GM12878 (cell line): ENCODE results near the gene MEGF9. TPM values are rescaled to one million over a fixed set of nuclear protein-coding genes. Genes with fewer than 3 reads are reported as not detected.

Source experiments
- ATAC-seq: fragments of 200-7000 bp; cut with Tn5 transposase; 3 replicates; pipeline ENCODE4 v1.9.1; 2020; ENCODE audit warnings: mild to moderate bottlenecking, moderate library complexity
- BruUV-seq: library from RNA; stranded (reverse); fragments of 400-500 nt; replicated peaks from 2 replicates; lab custom pipeline; 2021; lab: Mats Ljungman, UMichigan
- CTCF ChIA-PET: fragments of 300-600 bp; sonication (Branson Sonifier 250); formaldehyde crosslinking; extraction: SDS; loops from one replicate; lab custom pipeline; 2021; ENCODE audit warnings: inconsistent platforms; lab: Yijun Ruan, JAX
- POLR2A ChIA-PET: fragments of 350-600 bp; formaldehyde crosslinking; extraction: SDS; loops from one replicate; lab custom pipeline; 2021; ENCODE audit warnings: inconsistent platforms; lab: Charles Lee
- RAD21 ChIA-PET: fragments of 300-600 bp; sonication (Branson Sonifier 250); formaldehyde crosslinking; loops from one replicate; lab custom pipeline; 2023; ENCODE audit warnings: antibody characterized with exemption; ENCODE audit not compliant: unreplicated experiment; lab: Charles Lee
- SMC1A ChIA-PET: fragments of 300-600 bp; sonication (Branson Sonifier 250); formaldehyde crosslinking; loops from one replicate; lab custom pipeline; 2023; ENCODE audit not compliant: unreplicated experiment, uncharacterized antibody; lab: Charles Lee
- DNase-seq: peaks from one replicate; pipeline ENCODE4 v3.0.0-alpha.2; 2011; ENCODE audit warnings: low read depth, low spot score
- FAIRE-seq: peaks from 3 replicates; lab custom pipeline; 2011; peaks lifted over from hg19 to GRCh38; lab: Jason Lieb, UNC
- H2AFZ ChIP-seq: 2 replicates; pipeline ENCODE4 v1.6.0; 2011; ENCODE audit warnings: low read depth, low read length, control low read depth; ENCODE audit not compliant: control insufficient read depth
- H3K27ac ChIP-seq: 2 replicates; pipeline ENCODE4 v1.5.1; 2011; ENCODE audit warnings: control low read depth; ENCODE audit not compliant: control insufficient read depth, insufficient read depth
- H3K27me3 ChIP-seq, 2 experiments: replicated peaks in 1 of 2; 2 replicates each; pipeline versions ENCODE4 v1.6.0 to v1.6.1; 2011; ENCODE audit warnings: low read length in 1 of 2; ENCODE audit not compliant: control insufficient read depth in 2 of 2, insufficient read depth in 2 of 2
- H3K36me3 ChIP-seq, 2 experiments: 2 replicates each; pipeline ENCODE4 v1.5.1; 2011; ENCODE audit warnings: low read length in 1 of 2; ENCODE audit not compliant: control insufficient read depth in 2 of 2, insufficient read depth in 2 of 2
- H3K4me1 ChIP-seq: 2 replicates; pipeline ENCODE4 v1.6.1; 2011; ENCODE audit warnings: mild to moderate bottlenecking, low read length, moderate library complexity, mixed read lengths; ENCODE audit not compliant: control insufficient read depth, insufficient read depth
- H3K4me2 ChIP-seq: 2 replicates; pipeline ENCODE4 v1.6.0; 2011; ENCODE audit warnings: control low read depth; ENCODE audit not compliant: control insufficient read depth, insufficient read depth
- H3K4me3 ChIP-seq: fragments of 200-600 bp; sonication (generic); 2 replicates; pipeline ENCODE4 v1.5.1; 2016
- H3K79me2 ChIP-seq: 2 replicates; pipeline ENCODE4 v1.6.0; 2011; ENCODE audit warnings: low read length; ENCODE audit not compliant: control insufficient read depth, insufficient read depth
- H3K9ac ChIP-seq: 2 replicates; pipeline ENCODE4 v1.8.0; 2011; ENCODE audit warnings: low read length, control low read depth, mixed read lengths; ENCODE audit not compliant: control insufficient read depth, insufficient read depth
- H3K9me3 ChIP-seq: replicated peaks from 3 replicates; pipeline ENCODE4 v1.5.1; 2011; ENCODE audit warnings: mild to moderate bottlenecking, low read length; ENCODE audit not compliant: control insufficient read depth, insufficient read depth
- H4K20me1 ChIP-seq: 2 replicates; pipeline ENCODE4 v1.6.0; 2011; ENCODE audit not compliant: control insufficient read depth, insufficient read depth
- ATF7 ChIP-seq: fragments of 450-650 bp; IDR thresholded peaks from 2 replicates; pipeline ENCODE4 v1.6.1; 2016; ENCODE audit warnings: low read depth, mild to moderate bottlenecking
- DPF2 ChIP-seq: fragments of 450-650 bp; IDR thresholded peaks from 2 replicates; pipeline ENCODE4 v1.6.1; 2017; ENCODE audit warnings: mild to moderate bottlenecking
- RCOR1 ChIP-seq: conservative IDR thresholded peaks from 2 replicates; pipeline ENCODE4 v1.6.1; 2012; ENCODE audit warnings: low read depth, low read length, improper control_type of control experiment
- SUPT20H ChIP-seq: IDR thresholded peaks from 2 replicates; pipeline ENCODE4 v1.6.1; 2011; ENCODE audit warnings: low read depth, mild to moderate bottlenecking, low read length, moderate library complexity, borderline replicate concordance; ENCODE audit not compliant: control insufficient read depth
- TCF12 ChIP-seq: IDR thresholded peaks from 2 replicates; pipeline ENCODE4 v1.6.1; 2011; ENCODE audit warnings: low read depth, mild to moderate bottlenecking, low read length
- ZNF592 ChIP-seq: fragments of 450-650 bp; IDR thresholded peaks from 2 replicates; pipeline ENCODE4 v1.6.1; 2017; ENCODE audit warnings: mild to moderate bottlenecking, moderate library complexity
- WGBS: methylation state at CpG from one replicate; pipeline ENCODE4 v1.1.6; 2016; ENCODE audit warnings: low lambda C conversion rate; ENCODE audit not compliant: insufficient replicate concordance, insufficient coverage; ENCODE audit errors: missing lambda C conversion rate; 5-methylcytosine and 5-hydroxymethylcytosine counted together
- in situ Hi-C: fragments of 300-500 bp; cut with MboI; formaldehyde crosslinking; loops from 9 replicates; pipeline ENCODE4 v1.14.3; 2018; ENCODE audit warnings: mixed read lengths
- intact Hi-C: fragments of 100-400 bp; cut with micrococcal nuclease; formaldehyde crosslinking; loops from one replicate; pipeline ENCODE4 v1.14.2; 2022; ENCODE audit not compliant: unreplicated experiment
- polyA plus RNA-seq, 11 experiments: library from polyadenylated mRNA; depleted of rRNA in 4 of 11; unstranded in 6 of 11; stranded (reverse) in 5 of 11; fragments of >200 nt; fragmentation: Nextera tagmentation in 4 of 11; fragmentation: Illumina TruSeq in 1 of 11; extraction: Ambion mirVana in 4 of 11; extraction: Trizol in 1 of 11; gene quantifications; 1 replicate in 1 of 11; 2 replicates in 10 of 11; pipeline versions ENCODE4 v1.2.1 to v1.2.3, GENCODE V29; 2011 to 2016; ENCODE audit warnings: inconsistent platforms in 2 of 11, missing spikeins in 2 of 11, low read depth in 1 of 11
- total RNA-seq, 4 experiments: library from RNA; depleted of rRNA in 3 of 4; stranded (reverse); fragments of >200 nt in 3 of 4; fragmentation: Illumina TruSeq in 1 of 4; extraction: Trizol in 1 of 4; gene quantifications; 2 replicates each; pipeline versions ENCODE4 v1.2.1 to v1.2.3, GENCODE V29; 2013 to 2021

MEGF9 gene
- total and polyA plus RNA-seq, 10 of the 15 experiments (the other 5 are each of a cell fraction or from before 2014, with no cell fraction given): 0.71 to 5.1 (median 2.6) TPM

DNA sequence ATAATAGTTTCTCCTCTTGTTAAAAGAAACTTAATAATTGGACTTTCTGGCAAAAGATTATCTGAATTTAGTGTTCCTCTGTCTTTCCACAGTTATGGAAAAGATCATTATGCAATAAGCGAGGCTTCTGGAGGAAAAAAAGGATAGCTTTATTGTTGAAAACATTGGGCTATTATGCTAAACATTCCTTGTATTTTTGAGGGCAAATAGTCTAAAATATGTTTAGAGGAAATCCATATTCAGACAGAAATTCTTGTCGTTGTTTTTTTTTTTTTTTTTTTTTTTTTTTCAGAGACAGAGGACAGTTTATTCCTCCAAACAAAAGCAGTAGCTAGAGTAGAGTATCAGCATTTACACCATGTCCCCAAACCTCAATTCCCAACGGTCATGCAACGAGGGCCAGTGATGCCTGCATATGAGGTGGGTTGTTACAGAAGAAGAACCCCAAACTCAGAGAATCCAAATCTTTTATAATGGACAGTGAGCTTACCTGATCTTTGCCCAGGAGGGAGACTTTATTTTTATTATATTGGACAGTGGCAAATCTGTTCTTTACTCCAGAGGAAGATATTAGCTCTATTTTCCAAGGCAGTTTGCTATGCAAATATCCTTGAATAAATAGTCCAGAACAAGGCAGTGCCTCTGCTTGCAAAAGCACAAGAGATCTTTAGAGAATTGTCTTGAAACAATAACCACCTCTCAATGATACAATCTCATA lies 85.9 kb downstream of the MEGF9 start:
- Histone ChIP-seq H3K9me3 (no peaks in the 10 kb centered on the region), H3K9ac (no peak overlapping the region), H3K79me2 (no peaks in the 10 kb centered on the region), H3K27me3 (no peaks in the 10 kb centered on the region), H3K4me2 (no peak overlapping the region), H4K20me1 (no peaks in the 10 kb centered on the region), H3K27ac (no peak overlapping the region), H3K4me1 (no peaks in the 10 kb centered on the region), H3K4me3 (no peak overlapping the region), H3K36me3 (no peaks in the 10 kb centered on the region), H2AFZ (no peak overlapping the region)
- SMC1A ChIA-PET: no interaction called here
- FAIRE-seq: no peak
- WGBS: 50% methylated on average over 4 of the region's 4 CpGs
- BruUV-seq: no TSS peak
- intact Hi-C loops (no loop called here), in situ Hi-C loops (no loop called here)
- TF ChIP-seq DPF2 (no peak), TCF12 (no peak), RCOR1 (no peak), ZNF592 (no peak), SUPT20H (no peak), ATF7 (no peak)
- POLR2A ChIA-PET: interaction anchor here (0.7 kb wide), 1 partner anchor 33 kb away, joined by 4 read pairs; no protein-coding TSS in a partner anchor
- RAD21 ChIA-PET: interaction anchor here (1.0 kb wide), 1 partner anchor 27 kb away, joined by 5 read pairs; no protein-coding TSS in a partner anchor
- ATAC-seq: no peak
- CTCF ChIA-PET: no interaction called here
- DNase-seq: no peak
